ENCODE results near the gene TOX2. TPM values are rescaled to one million over a fixed set of nuclear protein-coding genes. Genes with fewer than 3 reads are reported as not detected.

The TOX2 gene
- total RNA-seq, 6 experiments from 2014 or later = 1.5 to 5.0 (median 2.2) TPM

DNA sequence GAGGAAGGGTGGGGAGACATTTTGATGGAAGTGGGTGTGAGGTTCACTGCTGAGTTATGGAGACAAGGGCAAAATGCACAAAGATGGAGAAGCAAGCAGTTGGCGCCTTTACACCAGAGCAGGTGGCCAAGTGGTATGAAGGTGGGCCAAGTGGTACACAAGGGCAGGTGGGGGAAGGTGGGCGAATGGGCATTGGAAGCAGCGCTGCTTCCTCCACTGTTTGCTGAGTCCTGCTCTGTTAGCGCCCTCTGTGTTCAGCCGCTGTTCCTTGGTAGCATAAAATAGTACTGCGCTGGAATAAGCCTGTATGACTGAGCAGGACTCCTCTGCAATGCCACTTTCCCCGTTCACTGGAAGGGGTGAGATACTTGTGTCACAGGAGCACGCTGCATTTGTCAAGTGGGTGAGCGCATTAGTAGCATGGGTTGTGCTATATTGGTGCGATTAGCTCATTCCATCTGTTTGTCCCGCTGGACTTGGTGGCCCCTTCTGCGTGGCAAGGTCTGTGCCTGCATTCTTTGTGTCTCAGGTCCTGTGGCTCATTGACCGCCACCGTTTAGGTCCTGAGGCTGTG lies 116.4 kb downstream of the TOX2 start:
- Histone ChIP-seq H3K27ac (no peak overlapping the region), H3K4me3 (no peak overlapping the region), H3K9me3 (no peaks in the 10 kb centered on the region), H3K27me3 (no peaks in the 10 kb centered on the region), H3K36me3 (no peaks in the 10 kb centered on the region), H3K4me1 (no peaks in the 10 kb centered on the region)
- 79% methylated on average over 6 of the region's 14 CpGs for WGBS (ENCODE audit: insufficient coverage, low coverage, low lambda C conversion rate, missing lambda C conversion rate)
- peak in 1 of 3 donors; percentile 17 for DNase-seq
- no peak for ATAC-seq
- TF ChIP-seq POLR2A (IDR thresholded peaks at IDR 0.05) = no peak
- TF ChIP-seq, protein P1, sequence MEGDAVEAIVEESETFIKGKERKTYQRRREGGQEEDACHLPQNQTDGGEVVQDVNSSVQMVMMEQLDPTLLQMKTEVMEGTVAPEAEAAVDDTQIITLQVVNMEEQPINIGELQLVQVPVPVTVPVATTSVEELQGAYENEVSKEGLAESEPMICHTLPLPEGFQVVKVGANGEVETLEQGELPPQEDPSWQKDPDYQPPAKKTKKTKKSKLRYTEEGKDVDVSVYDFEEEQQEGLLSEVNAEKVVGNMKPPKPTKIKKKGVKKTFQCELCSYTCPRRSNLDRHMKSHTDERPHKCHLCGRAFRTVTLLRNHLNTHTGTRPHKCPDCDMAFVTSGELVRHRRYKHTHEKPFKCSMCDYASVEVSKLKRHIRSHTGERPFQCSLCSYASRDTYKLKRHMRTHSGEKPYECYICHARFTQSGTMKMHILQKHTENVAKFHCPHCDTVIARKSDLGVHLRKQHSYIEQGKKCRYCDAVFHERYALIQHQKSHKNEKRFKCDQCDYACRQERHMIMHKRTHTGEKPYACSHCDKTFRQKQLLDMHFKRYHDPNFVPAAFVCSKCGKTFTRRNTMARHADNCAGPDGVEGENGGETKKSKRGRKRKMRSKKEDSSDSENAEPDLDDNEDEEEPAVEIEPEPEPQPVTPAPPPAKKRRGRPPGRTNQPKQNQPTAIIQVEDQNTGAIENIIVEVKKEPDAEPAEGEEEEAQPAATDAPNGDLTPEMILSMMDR (IDR thresholded peaks at IDR 0.05) = no peak
- intact Hi-C loops (cut with DNase I) = no loop called here

DNA sequence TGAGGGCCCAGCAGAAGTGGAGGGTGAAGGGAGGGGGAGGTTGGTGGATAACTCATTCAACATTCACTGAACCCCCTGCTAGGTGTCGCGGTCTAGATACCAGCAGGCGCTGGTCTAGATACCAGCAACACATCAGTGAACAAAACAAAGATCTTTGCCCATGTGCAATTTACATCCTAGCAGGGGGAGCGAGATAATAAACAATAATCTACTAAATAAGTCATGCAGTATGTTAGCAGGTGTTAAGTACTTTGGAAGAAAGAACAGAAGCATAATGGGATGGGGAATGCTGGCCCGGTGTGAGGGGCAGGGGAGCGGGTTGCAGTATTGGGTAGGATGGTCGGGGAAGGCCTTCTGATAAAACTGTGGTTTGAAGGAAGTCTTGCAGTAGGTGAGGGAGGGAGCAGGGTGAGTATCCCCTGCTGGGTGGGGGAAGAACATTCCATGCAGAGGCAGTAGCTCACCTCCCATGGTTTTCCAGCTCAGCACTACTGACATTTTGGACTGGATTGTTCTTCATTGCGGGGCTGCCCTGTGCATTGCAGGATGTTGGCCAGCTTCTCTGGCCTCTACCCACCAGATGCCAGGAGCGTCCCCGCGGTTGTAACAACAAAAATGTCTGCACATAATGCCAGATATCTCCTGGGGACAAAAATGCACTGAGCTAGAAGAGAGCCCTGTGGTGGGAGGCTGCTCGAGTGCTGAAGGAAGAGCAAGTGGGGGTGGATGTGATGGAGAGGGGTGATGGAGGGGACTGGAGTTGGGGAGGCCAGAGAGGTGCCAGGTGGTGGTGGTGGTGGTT lies 117.3 kb downstream of the TOX2 start:
- DNase-seq (peak in 1 of 3 donors; percentile 26), ATAC-seq (no peak)
- Histone ChIP-seq H3K9me3 (no peaks in the 10 kb centered on the region), H3K36me3 (no peaks in the 10 kb centered on the region), H3K27me3 (no peaks in the 10 kb centered on the region), H3K27ac (no peak overlapping the region), H3K4me3 (no peak overlapping the region), H3K4me1 (no peaks in the 10 kb centered on the region)
- no peak for TF ChIP-seq POLR2A (IDR thresholded peaks at IDR 0.05)
- TF ChIP-seq, protein P1 (IDR thresholded peaks at IDR 0.05) = no peak
- WGBS (ENCODE audit: insufficient coverage, low coverage, low lambda C conversion rate, missing lambda C conversion rate) = 67% methylated on average over 11 of the region's 12 CpGs
- intact Hi-C loops (cut with DNase I) = no loop called here

DNA sequence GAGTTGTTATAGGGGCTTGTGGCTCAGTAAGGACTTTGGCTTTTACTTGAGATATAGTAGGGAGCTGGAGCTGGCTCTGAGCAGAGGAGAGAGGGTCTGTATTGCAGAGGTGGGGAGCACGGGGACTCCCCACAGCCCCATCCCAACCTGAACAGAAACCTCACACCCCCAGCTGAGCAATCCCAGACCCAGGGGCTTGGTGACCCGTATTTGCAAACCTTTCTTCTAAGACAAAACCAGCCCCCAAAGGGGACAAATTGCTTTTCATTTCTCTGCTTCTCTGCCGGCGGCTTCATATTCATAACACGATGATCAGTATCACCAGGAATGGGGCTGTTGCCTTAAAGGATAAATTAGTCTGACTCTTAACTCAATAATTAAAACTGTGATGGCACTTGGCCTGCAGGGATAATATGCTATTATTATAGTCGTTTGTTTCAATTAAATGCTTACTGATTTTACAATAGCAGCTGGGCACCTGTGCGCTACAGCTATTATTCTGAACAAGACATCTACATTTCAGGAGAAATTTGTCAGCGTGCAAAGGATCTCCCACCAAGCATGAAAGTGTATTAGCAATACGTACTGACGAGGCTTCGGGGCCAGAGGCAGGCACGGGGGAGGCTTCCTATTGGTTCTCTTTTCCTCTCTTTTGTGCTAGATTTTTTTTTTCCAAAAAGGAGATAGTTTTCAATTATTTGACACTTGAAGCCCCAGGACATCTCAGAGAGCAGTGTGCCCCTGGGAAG lies 118.1 kb downstream of the TOX2 start:
- DNase-seq (peak in 1 of 3 donors; percentile 12), ATAC-seq (no peak)
- no peak for TF ChIP-seq POLR2A (IDR thresholded peaks at IDR 0.05)
- TF ChIP-seq, protein P1 (IDR thresholded peaks at IDR 0.05) = no peak
- H3K4me1 ChIP-seq = no peaks in the 10 kb centered on the region
- H3K9me3 ChIP-seq = no peaks in the 10 kb centered on the region
- intact Hi-C loops (cut with DNase I) = no loop called here
- WGBS (ENCODE audit: insufficient coverage, low coverage, low lambda C conversion rate, missing lambda C conversion rate) = 79% methylated on average over 10 of the region's 12 CpGs
- H3K27ac ChIP-seq = no peak overlapping the region
- H3K4me3 ChIP-seq = no peak overlapping the region
- H3K36me3 ChIP-seq = no peaks in the 10 kb centered on the region
- no peaks in the 10 kb centered on the region for H3K27me3 ChIP-seq

DNA sequence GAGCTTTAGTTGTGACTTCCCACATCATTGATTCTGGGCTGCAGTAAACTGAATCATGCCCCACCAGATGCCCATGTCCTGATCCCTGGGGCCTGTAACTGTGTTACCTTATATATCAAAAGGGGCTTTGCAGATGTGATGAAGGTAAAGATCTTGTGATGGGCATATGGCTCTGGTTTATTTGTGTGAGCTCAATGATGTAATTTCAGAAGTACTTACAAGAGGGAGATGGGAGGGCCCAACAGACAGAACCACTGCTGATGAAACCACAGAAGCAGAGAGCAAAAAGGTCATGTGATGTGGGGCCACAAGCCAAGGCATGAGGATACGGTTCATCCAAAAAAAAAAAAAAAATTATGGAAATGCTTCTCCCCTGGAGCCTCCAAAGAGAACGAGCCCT lies 118.7 kb downstream of the TOX2 start:
- no peak for ATAC-seq
- H3K27me3 ChIP-seq = no peaks in the 10 kb centered on the region
- no peaks in the 10 kb centered on the region for H3K9me3 ChIP-seq
- no peak overlapping the region for H3K27ac ChIP-seq
- WGBS (ENCODE audit: insufficient coverage, low coverage, low lambda C conversion rate, missing lambda C conversion rate) = 27% methylated on average over 2 of the region's 2 CpGs
- H3K4me1 ChIP-seq = no peaks in the 10 kb centered on the region
- no peak overlapping the region for H3K4me3 ChIP-seq
- intact Hi-C loops (cut with DNase I) = no loop called here
- TF ChIP-seq, protein P1 (IDR thresholded peaks at IDR 0.05) = no peak
- no peak for TF ChIP-seq POLR2A (IDR thresholded peaks at IDR 0.05)
- H3K36me3 ChIP-seq = no peaks in the 10 kb centered on the region
- DNase-seq = no peak
